SK-N-MC (cell line): ENCODE results near the gene BRWD1.
A peak's percentile ranks its signal among the peaks of the same experiment; 100 is the strongest.

Experiments
- DNase-seq: peaks from one replicate; pipeline ENCODE4 v3.0.0-alpha.2; 2011; ENCODE audit warnings: low read depth, low spot score
- H3K27ac ChIP-seq: fragments of 200-600 bp; sonication (generic); 2 replicates; pipeline ENCODE4 v1.5.1; 2016; ENCODE audit warnings: mixed run types
- H3K36me3 ChIP-seq: fragments of 200-600 bp; sonication (generic); 2 replicates; pipeline ENCODE4 v1.6.1; 2017; ENCODE audit warnings: antibody characterized with exemption, low read length, mixed read lengths; ENCODE audit not compliant: insufficient read depth
- H3K4me3 ChIP-seq: fragments of 200-600 bp; sonication (generic); 2 replicates; pipeline ENCODE4 v1.5.1; 2016
- H3K9ac ChIP-seq: fragments of 200-600 bp; sonication (generic); 2 replicates; pipeline ENCODE4 v1.8.0; 2017; ENCODE audit warnings: mixed run types, mixed read lengths; ENCODE audit not compliant: insufficient read length
- H3K9me3 ChIP-seq: fragments of 200-600 bp; sonication (generic); 2 replicates; pipeline ENCODE4 v1.6.1; 2017; ENCODE audit warnings: low read depth, mild to moderate bottlenecking, antibody characterized with exemption, low read length, moderate library complexity, mixed read lengths
- EZH2 ChIP-seq: fragments of 200-600 bp; sonication (generic); IDR thresholded peaks from one replicate; pipeline ENCODE4 v1.6.1; 2017; ENCODE audit warnings: antibody characterized with exemption
- FOXP2 ChIP-seq: optimal IDR thresholded peaks from 2 replicates; pipeline ENCODE3; 2011; ENCODE audit warnings: mild to moderate bottlenecking, moderate library complexity; ENCODE audit not compliant: insufficient read depth; ENCODE audit errors: extremely low read length, control extremely low read depth
- POLR2AphosphoS5 ChIP-seq: IDR thresholded peaks from 2 replicates; pipeline ENCODE4 v1.6.1; 2012; ENCODE audit warnings: mild to moderate bottlenecking, low read depth, low read length, borderline replicate concordance

BRWD1 gene

DNA sequence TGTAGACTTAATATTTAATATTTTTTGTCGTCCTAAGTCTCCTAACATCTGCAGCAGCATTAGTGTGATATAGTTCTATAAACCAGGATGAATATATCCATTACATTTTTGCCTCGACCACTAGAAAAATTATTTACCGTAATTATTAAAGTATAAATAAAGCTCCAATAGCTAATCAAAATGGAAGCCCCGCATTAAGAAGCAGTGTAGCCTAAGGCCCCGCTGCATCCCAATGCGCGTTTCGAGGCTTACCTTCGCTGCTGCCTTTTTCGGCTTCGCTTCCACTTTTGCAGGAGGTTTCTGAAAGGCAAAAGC is 34.6 kb upstream of the BRWD1 start:
- Histone ChIP-seq H3K4me3 (peak overlapping the region; percentile 99), H3K27ac (peak overlapping the region; percentile 91), H3K36me3 (peaks cover 52% of the 10 kb centered on the region), H3K9ac (peak overlapping the region; percentile 96), H3K9me3 (no peaks in the 10 kb centered on the region)
- TF ChIP-seq EZH2 (no peak), POLR2AphosphoS5 (no peak), FOXP2 (no peak)
- DNase-seq = no peak

DNA sequence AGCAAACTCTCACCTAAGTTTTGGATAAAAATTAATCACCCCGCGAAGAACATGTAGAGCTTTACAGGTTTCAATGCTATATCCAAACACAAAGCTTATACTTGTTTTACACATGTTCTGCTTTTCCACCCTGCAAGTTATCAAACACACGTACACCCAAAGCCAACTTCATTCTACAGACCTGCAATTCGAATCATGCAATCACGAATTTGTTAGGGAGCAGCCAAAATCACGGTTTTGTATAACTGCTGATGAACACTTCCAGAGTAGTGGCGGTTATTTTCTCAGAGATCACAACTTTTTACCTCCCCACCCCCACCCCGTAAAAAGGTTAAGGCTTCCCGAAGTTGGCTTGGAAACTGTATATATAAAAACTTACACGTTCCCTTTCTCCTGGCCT is 34.1 kb upstream of the BRWD1 start:
- H3K27ac ChIP-seq = peak overlapping the region; percentile 91; the same call in 1 of the 2 replicates
- DNase-seq = no peak
- peak overlapping the region; percentile 99 for H3K4me3 ChIP-seq
- H3K36me3 ChIP-seq = peaks cover 55% of the 10 kb centered on the region
- H3K9me3 ChIP-seq = no peaks in the 10 kb centered on the region
- TF ChIP-seq POLR2AphosphoS5 (no peak), FOXP2 (no peak), EZH2 (no peak)
- H3K9ac ChIP-seq = peak overlapping the region; percentile 96

DNA sequence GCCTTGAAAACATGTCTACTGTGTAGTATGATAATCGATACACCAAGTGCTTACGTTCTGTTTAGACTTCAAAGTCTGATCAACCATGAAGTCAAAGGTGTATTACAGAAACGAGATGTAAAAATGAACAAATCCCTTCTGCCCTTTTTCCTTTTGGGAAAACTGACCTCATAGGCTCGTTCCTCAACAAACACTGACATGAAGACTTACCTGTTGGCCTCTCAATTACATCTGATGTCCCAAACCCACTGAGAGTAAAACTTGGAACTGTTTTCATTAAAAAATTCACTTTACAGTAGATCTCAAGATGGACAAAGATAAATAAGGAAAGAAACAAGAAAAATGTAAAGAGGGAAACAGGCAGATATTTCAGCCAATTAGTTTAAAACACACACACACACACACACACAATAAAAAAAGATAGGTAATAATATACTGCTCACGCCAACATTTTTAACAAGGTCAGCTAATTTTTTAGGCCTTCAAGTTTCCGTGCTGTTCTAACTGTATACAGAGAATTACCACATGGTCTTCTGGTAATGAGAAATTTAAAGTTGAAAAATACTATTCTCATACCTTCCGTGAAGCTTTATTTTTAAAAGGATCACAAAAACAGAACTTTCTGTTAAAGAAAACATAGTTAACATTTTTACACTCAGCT is 33.4 kb upstream of the BRWD1 start:
- Histone ChIP-seq H3K4me3 (peak overlapping the region; percentile 99), H3K27ac (0 out of 2 replicates have a peak overlapping the region, but pooled peaks have one; percentile 21), H3K9ac (peak overlapping the region; percentile 96), H3K9me3 (no peaks in the 10 kb centered on the region), H3K36me3 (peaks cover 62% of the 10 kb centered on the region)
- TF ChIP-seq EZH2 (no peak), POLR2AphosphoS5 (no peak), FOXP2 (no peak)
- DNase-seq = no peak

DNA sequence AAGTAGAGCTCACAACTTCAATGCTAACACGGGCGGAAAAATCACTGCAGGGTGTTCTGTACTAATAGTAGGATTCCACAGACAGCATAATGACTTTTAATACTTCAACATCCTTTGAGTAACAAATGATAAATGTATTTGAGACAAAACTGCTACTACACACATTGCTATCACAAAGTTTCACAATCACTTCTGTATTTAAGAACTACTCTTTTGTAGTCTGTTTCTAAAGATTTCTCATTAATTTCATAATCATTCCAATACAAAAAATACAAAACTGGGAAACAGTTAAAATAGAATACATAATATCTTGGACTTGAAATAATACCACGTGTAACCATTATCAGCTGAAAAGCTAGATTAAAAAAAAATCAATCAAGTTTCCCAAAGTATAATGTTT is 32.8 kb upstream of the BRWD1 start:
- H3K4me3 ChIP-seq = peak overlapping the region; percentile 99
- peak overlapping the region; percentile 96 for H3K9ac ChIP-seq
- H3K9me3 ChIP-seq = no peaks in the 10 kb centered on the region
- H3K27ac ChIP-seq = no peak overlapping the region
- H3K36me3 ChIP-seq = peaks cover 68% of the 10 kb centered on the region
- DNase-seq = no peak
- no peak for TF ChIP-seq POLR2AphosphoS5
- no peak for TF ChIP-seq FOXP2
- TF ChIP-seq EZH2 = no peak

DNA sequence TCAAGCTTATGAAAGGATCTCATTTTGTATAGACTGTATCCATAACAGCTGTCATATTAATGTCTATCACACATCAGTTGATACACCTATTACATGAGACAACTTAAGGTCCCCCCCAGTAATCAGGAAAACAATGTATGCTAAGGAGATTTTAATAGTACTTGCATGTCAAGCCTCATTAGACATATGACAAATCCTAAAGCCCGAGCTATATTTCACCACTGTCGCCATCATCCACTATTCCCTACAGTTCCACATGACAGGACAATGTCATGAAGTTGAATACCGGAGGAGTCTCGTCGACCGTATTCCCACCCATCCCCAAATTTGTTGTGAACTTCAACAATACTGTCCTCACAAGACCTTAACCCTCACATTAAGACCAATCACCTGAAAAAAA is 32.0 kb upstream of the BRWD1 start:
- peaks cover 75% of the 10 kb centered on the region for H3K36me3 ChIP-seq
- no peaks in the 10 kb centered on the region for H3K9me3 ChIP-seq
- H3K4me3 ChIP-seq = peak overlapping the region; percentile 99
- TF ChIP-seq EZH2 = no peak
- no peak for TF ChIP-seq FOXP2
- no peak for TF ChIP-seq POLR2AphosphoS5
- no peak overlapping the region for H3K27ac ChIP-seq
- peak overlapping the region; percentile 49 for H3K9ac ChIP-seq
- no peak for DNase-seq

DNA sequence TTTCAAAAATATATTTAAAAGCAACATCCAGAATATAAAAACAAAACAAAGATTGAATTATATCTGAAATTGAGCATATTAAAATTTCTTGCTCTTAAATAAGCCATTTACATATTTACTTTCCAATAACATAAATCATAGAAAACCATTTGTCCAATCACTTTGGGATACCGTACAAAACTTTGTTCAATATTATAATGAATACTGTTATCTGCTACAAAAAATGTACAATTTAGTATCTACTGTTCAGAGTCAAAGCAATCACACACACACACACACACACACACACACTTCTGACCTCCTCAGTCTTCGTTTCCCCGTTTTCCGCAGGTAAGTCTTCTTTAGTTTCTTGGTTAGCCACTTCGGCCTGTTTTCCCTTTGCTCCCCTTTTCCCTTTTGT is 31.4 kb upstream of the BRWD1 start:
- H3K9ac ChIP-seq = peak overlapping the region; percentile 1

DNA sequence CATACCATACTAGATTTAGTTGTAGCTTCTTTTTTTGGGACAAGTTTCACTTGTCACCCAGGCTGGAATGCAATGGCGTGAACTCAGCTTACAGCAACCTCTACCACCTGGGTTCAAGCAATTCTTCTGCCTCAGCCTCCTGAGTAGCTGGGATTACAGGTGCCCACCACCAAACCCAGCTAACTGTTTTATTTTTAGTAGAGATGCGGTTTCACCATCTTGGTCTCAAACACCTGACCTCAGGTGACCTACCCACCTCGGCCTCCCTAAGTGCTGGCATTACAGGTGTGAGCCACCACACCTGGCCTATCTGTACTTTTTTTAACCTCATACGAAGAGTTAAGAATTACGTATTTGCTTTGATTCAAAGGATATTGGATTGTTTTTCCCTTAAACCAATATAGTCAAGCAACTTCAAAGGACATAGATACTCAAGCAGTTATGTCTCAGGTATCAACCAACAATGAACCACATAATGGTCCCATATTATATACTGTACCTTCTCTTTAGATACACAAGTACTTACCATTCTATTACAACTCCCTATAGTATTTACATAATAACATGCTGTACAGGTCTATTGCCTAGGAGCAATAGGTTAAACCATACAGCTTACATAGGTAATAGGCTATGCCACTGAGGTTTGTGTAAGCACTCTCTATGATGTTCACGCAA is 28.0 kb upstream of the BRWD1 start:
- no peak overlapping the region for H3K9ac ChIP-seq
- H3K9me3 ChIP-seq = no peaks in the 10 kb centered on the region
- H3K27ac ChIP-seq = 0 out of 2 replicates have a peak overlapping the region, but pooled peaks have one; percentile 39
- no peak overlapping the region for H3K4me3 ChIP-seq
- DNase-seq = no peak
- no peak for TF ChIP-seq FOXP2
- TF ChIP-seq EZH2 = no peak
- TF ChIP-seq POLR2AphosphoS5 = no peak
- H3K36me3 ChIP-seq = peaks cover 57% of the 10 kb centered on the region

More for the DNA sequence above, 31.4 kb upstream of the BRWD1 start:
- Histone ChIP-seq H3K9me3 (no peaks in the 10 kb centered on the region), H3K27ac (0 out of 2 replicates have a peak overlapping the region, but pooled peaks have one; percentile 30), H3K36me3 (peaks cover 76% of the 10 kb centered on the region), H3K4me3 (no peak overlapping the region; the same call in 1 of the 2 replicates)
- DNase-seq = no peak
- TF ChIP-seq EZH2 (no peak), FOXP2 (no peak), POLR2AphosphoS5 (no peak)

DNA sequence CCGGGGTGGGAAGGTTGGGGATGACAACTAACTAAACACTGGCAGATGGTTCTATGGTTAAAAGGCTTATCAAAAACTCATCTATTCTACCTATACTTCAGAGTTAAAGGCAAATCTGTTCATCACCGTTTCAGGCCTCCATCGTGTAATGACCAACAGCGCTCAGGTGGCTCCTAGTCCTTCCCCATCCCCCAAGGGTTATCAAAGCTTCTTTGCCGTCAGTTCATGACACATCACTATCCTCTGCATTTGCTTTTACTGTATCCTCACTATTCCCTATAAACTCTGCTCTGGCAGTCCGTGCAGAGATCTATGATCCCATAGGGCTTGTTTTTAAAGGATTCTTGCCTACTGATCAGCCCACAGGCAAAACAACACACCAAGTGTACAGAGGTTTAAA is 27.3 kb upstream of the BRWD1 start:
- Histone ChIP-seq H3K9ac (no peak overlapping the region), H3K27ac (peak overlapping the region; percentile 39; the same call in 1 of the 2 replicates), H3K36me3 (peaks cover 50% of the 10 kb centered on the region), H3K4me3 (no peak overlapping the region), H3K9me3 (no peaks in the 10 kb centered on the region)
- no peak for TF ChIP-seq FOXP2
- no peak for TF ChIP-seq POLR2AphosphoS5
- no peak for TF ChIP-seq EZH2
- DNase-seq = no peak
